ENCODE measurements around the gene ACE. TPM values are rescaled to one million over a fixed set of nuclear protein-coding genes. Genes with fewer than 3 reads are reported as not detected.

Gene ACE
- total RNA-seq, 1 donor from 2014 or later: not detected

DNA sequence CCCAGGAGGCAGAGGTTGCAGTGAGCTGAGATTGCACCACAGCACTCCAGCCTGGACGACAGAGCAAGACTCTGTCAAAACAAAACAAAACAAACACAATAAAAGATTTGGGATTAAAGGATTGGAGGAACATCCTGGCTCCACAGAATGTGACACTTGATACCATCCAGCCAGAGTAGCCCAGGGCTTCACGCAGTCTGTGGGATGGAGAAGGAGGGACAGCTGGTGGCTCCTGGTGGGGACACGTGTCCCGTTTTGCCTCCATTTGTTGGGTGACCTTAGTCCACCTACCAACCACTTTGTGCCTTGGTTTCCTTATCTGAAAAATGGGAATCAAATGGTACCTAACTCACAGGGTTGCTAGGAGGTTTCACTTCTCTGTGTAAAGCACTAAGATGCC lies 18.4 kb upstream of the ACE start:
- Mint-ChIP-seq H3K4me1 (peaks cover 13% of the 10 kb centered on the region), H3K27me3 (ENCODE audit: insufficient read depth, low read depth) (peaks cover 12% of the 10 kb centered on the region), H3K9me3 (peaks cover 6% of the 10 kb centered on the region), H3K4me3 (no peak overlapping the region), H3K36me3 (peaks cover 3% of the 10 kb centered on the region), H3K27ac (no peak overlapping the region)
- H3K9me3 ChIP-seq (ENCODE audit: low read depth): no peaks in the 10 kb centered on the region
- TF ChIP-seq, protein P1, sequence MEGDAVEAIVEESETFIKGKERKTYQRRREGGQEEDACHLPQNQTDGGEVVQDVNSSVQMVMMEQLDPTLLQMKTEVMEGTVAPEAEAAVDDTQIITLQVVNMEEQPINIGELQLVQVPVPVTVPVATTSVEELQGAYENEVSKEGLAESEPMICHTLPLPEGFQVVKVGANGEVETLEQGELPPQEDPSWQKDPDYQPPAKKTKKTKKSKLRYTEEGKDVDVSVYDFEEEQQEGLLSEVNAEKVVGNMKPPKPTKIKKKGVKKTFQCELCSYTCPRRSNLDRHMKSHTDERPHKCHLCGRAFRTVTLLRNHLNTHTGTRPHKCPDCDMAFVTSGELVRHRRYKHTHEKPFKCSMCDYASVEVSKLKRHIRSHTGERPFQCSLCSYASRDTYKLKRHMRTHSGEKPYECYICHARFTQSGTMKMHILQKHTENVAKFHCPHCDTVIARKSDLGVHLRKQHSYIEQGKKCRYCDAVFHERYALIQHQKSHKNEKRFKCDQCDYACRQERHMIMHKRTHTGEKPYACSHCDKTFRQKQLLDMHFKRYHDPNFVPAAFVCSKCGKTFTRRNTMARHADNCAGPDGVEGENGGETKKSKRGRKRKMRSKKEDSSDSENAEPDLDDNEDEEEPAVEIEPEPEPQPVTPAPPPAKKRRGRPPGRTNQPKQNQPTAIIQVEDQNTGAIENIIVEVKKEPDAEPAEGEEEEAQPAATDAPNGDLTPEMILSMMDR (IDR thresholded peaks at IDR 0.05): no peak
- TF ChIP-seq EZH2 (IDR thresholded peaks at IDR 0.05): no peak
- TF ChIP-seq EZH2phosphoT487 (IDR thresholded peaks at IDR 0.05): no peak
- no peaks in the 10 kb centered on the region for H3K79me2 ChIP-seq (ENCODE audit: low read depth)
- no peak overlapping the region for H3K4me2 ChIP-seq
- no peak overlapping the region for H3K4me3 ChIP-seq
- no peak overlapping the region for H3K27ac ChIP-seq
- peaks cover 5% of the 10 kb centered on the region for H3K4me1 ChIP-seq
- H3F3A ChIP-seq (ENCODE audit: low read depth): peaks cover under 1% of the 10 kb centered on the region
- H3K36me3 ChIP-seq: no peaks in the 10 kb centered on the region
- no peak overlapping the region for H3K9ac ChIP-seq
- peak; percentile 3 for DNase-seq (ENCODE audit: low spot score)
- H4K20me1 ChIP-seq (ENCODE audit: low read depth): no peaks in the 10 kb centered on the region
- no peak overlapping the region for H2AFZ ChIP-seq (replicated peaks)
- no peaks in the 10 kb centered on the region for H3K27me3 ChIP-seq

DNA sequence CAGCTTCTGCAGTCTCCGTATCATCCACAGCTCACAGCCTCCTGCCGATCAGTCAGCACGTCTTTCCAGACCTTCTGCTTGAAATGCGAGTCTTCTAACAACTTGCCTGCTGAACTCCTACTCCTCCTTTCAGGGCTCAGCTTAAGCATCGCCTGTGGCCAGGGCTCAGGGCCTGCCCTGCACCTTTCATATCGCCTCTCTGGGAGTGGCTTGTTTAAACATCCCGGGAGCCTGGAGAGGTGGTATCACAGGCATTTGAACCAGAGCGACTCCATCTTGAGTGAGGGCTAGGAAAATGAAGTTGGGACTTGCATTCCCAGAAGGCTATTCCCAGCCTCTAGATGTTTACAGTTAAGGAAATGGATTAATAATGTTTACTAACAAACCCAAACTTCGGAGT lies 16.8 kb upstream of the ACE start:
- Histone ChIP-seq H3F3A (ENCODE audit: low read depth) (peaks cover 13% of the 10 kb centered on the region), H2AFZ (replicated peaks) (no peak overlapping the region), H3K4me2 (no peak overlapping the region), H3K9ac (no peak overlapping the region), H3K4me3 (no peak overlapping the region), H3K36me3 (no peaks in the 10 kb centered on the region), H3K27ac (no peak overlapping the region), H3K27me3 (no peaks in the 10 kb centered on the region), H3K9me3 (ENCODE audit: low read depth) (no peaks in the 10 kb centered on the region), H3K79me2 (ENCODE audit: low read depth) (no peaks in the 10 kb centered on the region), H4K20me1 (ENCODE audit: low read depth) (no peaks in the 10 kb centered on the region), H3K4me1 (peaks cover 13% of the 10 kb centered on the region)
- peaks cover 11% of the 10 kb centered on the region for H3K9me3 Mint-ChIP-seq
- H3K36me3 Mint-ChIP-seq: peaks cover 3% of the 10 kb centered on the region
- no peak overlapping the region for H3K27ac Mint-ChIP-seq
- peaks cover 20% of the 10 kb centered on the region for H3K4me1 Mint-ChIP-seq
- TF ChIP-seq EZH2phosphoT487 (IDR thresholded peaks at IDR 0.05): no peak
- no peak for TF ChIP-seq EZH2 (IDR thresholded peaks at IDR 0.05)
- TF ChIP-seq, protein P1 (IDR thresholded peaks at IDR 0.05): no peak
- H3K4me3 Mint-ChIP-seq: no peak overlapping the region
- peak; percentile 32 for DNase-seq (ENCODE audit: low spot score)
- peaks cover 8% of the 10 kb centered on the region for H3K27me3 Mint-ChIP-seq (ENCODE audit: insufficient read depth, low read depth)

- Mint-ChIP-seq H3K4me1 (peaks cover 15% of the 10 kb centered on the region), H3K27ac (no peak overlapping the region), H3K27me3 (ENCODE audit: insufficient read depth, low read depth) (peaks cover 6% of the 10 kb centered on the region), H3K4me3 (no peak overlapping the region), H3K9me3 (peaks cover 8% of the 10 kb centered on the region), H3K36me3 (no peaks in the 10 kb centered on the region)
- H3K4me1 ChIP-seq: peaks cover 13% of the 10 kb centered on the region
- no peaks in the 10 kb centered on the region for H3K79me2 ChIP-seq (ENCODE audit: low read depth)
- no peak overlapping the region for H3K4me2 ChIP-seq
- H3K9ac ChIP-seq: no peak overlapping the region
- H3K27me3 ChIP-seq: no peaks in the 10 kb centered on the region
- no peak overlapping the region for H3K4me3 ChIP-seq
- peaks cover 13% of the 10 kb centered on the region for H3F3A ChIP-seq (ENCODE audit: low read depth)
- no peak overlapping the region for H3K27ac ChIP-seq
- H4K20me1 ChIP-seq (ENCODE audit: low read depth): no peaks in the 10 kb centered on the region
- H3K36me3 ChIP-seq: no peaks in the 10 kb centered on the region
- DNase-seq (ENCODE audit: low spot score): peak; percentile 48
- H3K9me3 ChIP-seq (ENCODE audit: low read depth): no peaks in the 10 kb centered on the region
- TF ChIP-seq EZH2phosphoT487 (IDR thresholded peaks at IDR 0.05) (no peak), EZH2 (IDR thresholded peaks at IDR 0.05) (no peak)
- TF ChIP-seq, protein P1 (IDR thresholded peaks at IDR 0.05): no peak
- H2AFZ ChIP-seq (replicated peaks): no peak overlapping the region
Measured at GRCh38 chr17:63463771-63464170, 13.1 kb upstream of the ACE start.

Data from neural progenitor cell (in vitro differentiated cells).